ENCODE results near the gene HOXA3. TPM values are rescaled to one million over a fixed set of nuclear protein-coding genes. Genes with fewer than 3 reads are reported as not detected.

The HOXA3 gene
- total RNA-seq, 1 experiment from 2014 or later = not detected

GRCh38 chr7:27143023-27143949 lies 9.1 kb downstream of the HOXA3 start, which contains the start of gene HOXA5:
Gene HOXA5 (minus strand): TSS chr7:27143681. CDS start chr7:27143607, 74 bp downstream.
- ChIA-PET CTCF (interaction anchor here (0.6 to 3.8 kb wide), 37 partner anchors 9 to 1251 kb away, joined by 3 to 39 read pairs (median 4); partner anchors contain the start of genes HOXA11, HOXA13, HOXA3 and HOXA4), POLR2A (interaction anchor here (0.6 to 1.2 kb wide), 2 partner anchors 30 to 135 kb away, joined by 3 read pairs; no protein-coding TSS in a partner anchor)
- Mint-ChIP-seq H3K36me3 (no peaks in the 10 kb centered on the region), H3K9me3 (no peaks in the 10 kb centered on the region), H3K27ac (no peak within 1 kb of the TSS), H3K27me3 (ENCODE audit: low read depth) (peaks cover 100% of the 10 kb centered on the region), H3K4me3 (peak within 1 kb of the TSS; percentile 74), H3K4me1 (peaks cover 25% of the 10 kb centered on the region)
- DNase-seq (ENCODE audit: low spot score) (peak; percentile 89), ATAC-seq (peak; percentile 31)
- TF ChIP-seq CBFB (CRISPR knock-in tag; IDR thresholded peaks at IDR 0.05; ENCODE audit: low read depth) = no peak
- no peak for TF ChIP-seq KAT7 (CRISPR knock-in tag; IDR thresholded peaks at IDR 0.05; ENCODE audit: borderline replicate concordance)
- no peak for TF ChIP-seq ZNF512 (CRISPR knock-in tag; IDR thresholded peaks at IDR 0.05; ENCODE audit: borderline replicate concordance)
- TF ChIP-seq HMGA2 (CRISPR knock-in tag; IDR thresholded peaks at IDR 0.05) = no peak
- no peak for TF ChIP-seq ZBTB43 (CRISPR knock-in tag; IDR thresholded peaks at IDR 0.05)
- no peak for TF ChIP-seq FOXP1 (CRISPR knock-in tag; IDR thresholded peaks at IDR 0.05; ENCODE audit: borderline replicate concordance)
- no peak for TF ChIP-seq NR2C2 (CRISPR knock-in tag; IDR thresholded peaks at IDR 0.05)
- 0 out of 2 replicates have a peak, but pooled peaks have one; percentile 33 for TF ChIP-seq MAX (CRISPR knock-in tag; IDR thresholded peaks at IDR 0.05)
- TF ChIP-seq SP1 (CRISPR knock-in tag; conservative IDR thresholded peaks at IDR 0.05) = 0 out of 2 replicates have a peak, but pooled peaks have one; percentile 33
- TF ChIP-seq E2F4 (CRISPR knock-in tag; IDR thresholded peaks at IDR 0.05; ENCODE audit: borderline replicate concordance, low read depth) = no peak
- no peak for TF ChIP-seq ATF2 (CRISPR knock-in tag; IDR thresholded peaks at IDR 0.05; ENCODE audit: borderline replicate concordance, low read depth)
- TF ChIP-seq JUN (CRISPR knock-in tag; IDR thresholded peaks at IDR 0.05) = no peak
- TF ChIP-seq JAZF1 (CRISPR knock-in tag; IDR thresholded peaks at IDR 0.05) = no peak
- TF ChIP-seq ATF1 (CRISPR knock-in tag; IDR thresholded peaks at IDR 0.05) = no peak
- TF ChIP-seq E2F5 (CRISPR knock-in tag; IDR thresholded peaks at IDR 0.05) = no peak
- TF ChIP-seq NR1H2 (CRISPR knock-in tag; IDR thresholded peaks at IDR 0.05) = no peak
- TF ChIP-seq FOXJ3 (CRISPR knock-in tag; IDR thresholded peaks at IDR 0.05; ENCODE audit: borderline replicate concordance) = no peak
- no peak for TF ChIP-seq ZNF396 (CRISPR knock-in tag; IDR thresholded peaks at IDR 0.05; ENCODE audit: borderline replicate concordance)
- TF ChIP-seq ZBTB21 (CRISPR knock-in tag; IDR thresholded peaks at IDR 0.05; ENCODE audit: borderline replicate concordance) = no peak
- peak; percentile 12; the same call in 1 of the 2 replicates for TF ChIP-seq HMGXB4 (CRISPR knock-in tag; IDR thresholded peaks at IDR 0.05)
- TF ChIP-seq TEAD4 (CRISPR knock-in tag; IDR thresholded peaks at IDR 0.05) = 0 out of 2 replicates have a peak, but pooled peaks have one; percentile 17
- peak; percentile 60; the same call in 1 of the 2 replicates for TF ChIP-seq ETV6 (CRISPR knock-in tag; IDR thresholded peaks at IDR 0.05)
- no peak for TF ChIP-seq GRHL2 (CRISPR knock-in tag; IDR thresholded peaks at IDR 0.05; ENCODE audit: insufficient replicate concordance, severe bottlenecking)
- TF ChIP-seq ERG (CRISPR knock-in tag; IDR thresholded peaks at IDR 0.05) = no peak
- 0 out of 2 replicates have a peak, but pooled peaks have one; percentile 18 for TF ChIP-seq TEAD1 (CRISPR knock-in tag; IDR thresholded peaks at IDR 0.05)

Data from WTC11 (cell line).